SHP77 (cell line): ENCODE results near the gene PMEPA1.

Experiments
- DNase-seq, 2 experiments: peaks; one replicate each; lab custom pipeline; 2025; lab: John Stamatoyannopoulos, UW

The PMEPA1 gene

GRCh38 chr20:57693670-57694329 lies 16.0 kb downstream of the PMEPA1 start:
- DNase-seq = no peak

GRCh38 chr20:57693002-57693582 lies 16.7 kb downstream of the PMEPA1 start:
- no peak for DNase-seq

GRCh38 chr20:57692393-57692792 lies 17.4 kb downstream of the PMEPA1 start:
- no peak for DNase-seq

GRCh38 chr20:57691699-57692098 lies 18.1 kb downstream of the PMEPA1 start:
- DNase-seq = no peak

GRCh38 chr20:57690525-57690924 lies 19.3 kb downstream of the PMEPA1 start:
- no peak for DNase-seq

- DNase-seq = no peak
Observed at GRCh38 chr20:57689745-57690481, 19.9 kb downstream of the PMEPA1 start.

GRCh38 chr20:57688864-57689263 lies 21.0 kb downstream of the PMEPA1 start:
- no peak for DNase-seq

- DNase-seq = no peak
Observed at GRCh38 chr20:57688295-57688694, 21.5 kb downstream of the PMEPA1 start.

GRCh38 chr20:57686931-57687652 lies 22.7 kb downstream of the PMEPA1 start:
- no peak for DNase-seq

GRCh38 chr20:57685146-57685758 lies 24.6 kb downstream of the PMEPA1 start:
- no peak for DNase-seq

GRCh38 chr20:57684808-57685140 lies 25.0 kb downstream of the PMEPA1 start:
- DNase-seq = no peak

- no peak for DNase-seq
Observed at GRCh38 chr20:57683881-57684807, 25.7 kb downstream of the PMEPA1 start.

- no peak for DNase-seq
Observed at GRCh38 chr20:57683287-57683686, 26.5 kb downstream of the PMEPA1 start.

GRCh38 chr20:57682184-57683101 lies 27.4 kb downstream of the PMEPA1 start:
- no peak for DNase-seq

GRCh38 chr20:57680934-57681914 lies 28.6 kb downstream of the PMEPA1 start:
- DNase-seq = no peak

- no peak for DNase-seq
Observed at GRCh38 chr20:57680131-57680716, 29.6 kb downstream of the PMEPA1 start.

- no peak for DNase-seq
Observed at GRCh38 chr20:57679113-57679512, 30.7 kb downstream of the PMEPA1 start.

- DNase-seq = peak in 1 of 2 experiments; percentile 33
Observed at GRCh38 chr20:57678340-57678739, 31.5 kb downstream of the PMEPA1 start.
